ENCODE measurements around the gene ACTA2.

The ACTA2 gene

GRCh38 chr10:88991899-88992320 lies 39.3 kb upstream of the ACTA2 start:
- DNase-seq (ENCODE audit: low spot score) = no peak
- Histone ChIP-seq H3K27ac (replicated peaks; ENCODE audit: low read length) (peak overlapping the region; percentile 12), H2AK5ac (ENCODE audit: low read depth, low read length) (no peak overlapping the region), H4K91ac (ENCODE audit: low read depth, low read length, poor library complexity) (no peak overlapping the region), H3K18ac (ENCODE audit: low read length) (no peak overlapping the region), H3K27me3 (ENCODE audit: control insufficient read depth in 3 of 3, insufficient read depth in 3 of 3, low read depth in 1 of 3, low read length in 3 of 3) (no peaks in the 10 kb centered on the region), H2BK120ac (ENCODE audit: low read depth, low read length) (no peak overlapping the region), H2BK12ac (ENCODE audit: low read length) (no peak overlapping the region), H3K4me2 (ENCODE audit: insufficient read depth, low read length, poor library complexity, severe bottlenecking) (peak overlapping the region; percentile 91), H4K8ac (ENCODE audit: low read depth, low read length) (no peak overlapping the region), H2AFZ (ENCODE audit: low read length) (peak overlapping the region; percentile 95), H2BK5ac (ENCODE audit: low read length) (no peak overlapping the region), H3K9ac (ENCODE audit: low read depth, low read length, poor library complexity) (no peak overlapping the region), H3K4me3 (ENCODE audit: low read length in 2 of 2) (peak overlapping the region; percentile 52 to 93), H3K4me1 (ENCODE audit: control insufficient read depth in 2 of 2, insufficient read depth in 1 of 2, low read depth in 1 of 2, low read length in 2 of 2) (peaks cover 2 to 18% of the 10 kb centered on the region in 2 donors), H2BK15ac (ENCODE audit: low read length) (no peak overlapping the region), H3K4ac (ENCODE audit: low read length) (no peak overlapping the region), H3K79me1 (ENCODE audit: low read depth, low read length) (no peaks in the 10 kb centered on the region), H3K14ac (ENCODE audit: low read length) (no peak overlapping the region), H3K36me3 (replicated peaks in 1 of 2; ENCODE audit: control insufficient read depth in 2 of 2, insufficient read depth in 2 of 2, low read length in 2 of 2) (no peaks in the 10 kb centered on the region), H3K23ac (ENCODE audit: low read depth, low read length, poor library complexity) (no peak overlapping the region), H3K9me3 (replicated peaks in 1 of 2; ENCODE audit: control insufficient read depth in 2 of 2, insufficient read depth in 1 of 2, low read depth in 1 of 2, low read length in 2 of 2) (no peaks in the 10 kb centered on the region)
- no CpG with 5 or more reads among the region's 6 CpGs for WGBS, 2 donors (ENCODE audit: extremely low coverage in 2 of 2, insufficient read length in 2 of 2, insufficient replicate concordance in 1 of 2)

GRCh38 chr10:88991161-88991898 lies 38.8 kb upstream of the ACTA2 start:
- Histone ChIP-seq H3K79me1 (ENCODE audit: low read depth, low read length) (no peaks in the 10 kb centered on the region), H2BK120ac (ENCODE audit: low read depth, low read length) (peak overlapping the region; percentile 93), H2BK5ac (ENCODE audit: low read length) (peak overlapping the region; percentile 99), H3K23ac (ENCODE audit: low read depth, low read length, poor library complexity) (peak overlapping the region; percentile 23), H2BK12ac (ENCODE audit: low read length) (no peak overlapping the region), H3K4me2 (ENCODE audit: insufficient read depth, low read length, poor library complexity, severe bottlenecking) (peak overlapping the region; percentile 91), H3K9ac (ENCODE audit: low read depth, low read length, poor library complexity) (peak overlapping the region; percentile 82), H2AFZ (ENCODE audit: low read length) (peak overlapping the region; percentile 95), H3K27ac (replicated peaks; ENCODE audit: low read length) (peak overlapping the region; percentile 76), H4K91ac (ENCODE audit: low read depth, low read length, poor library complexity) (peak overlapping the region; percentile 86), H3K4me1 (ENCODE audit: control insufficient read depth in 2 of 2, insufficient read depth in 1 of 2, low read depth in 1 of 2, low read length in 2 of 2) (peaks cover 2 to 18% of the 10 kb centered on the region in 2 donors), H2AK5ac (ENCODE audit: low read depth, low read length) (peak overlapping the region; percentile 47), H3K14ac (ENCODE audit: low read length) (peak overlapping the region; percentile 51), H4K8ac (ENCODE audit: low read depth, low read length) (no peak overlapping the region), H3K18ac (ENCODE audit: low read length) (peak overlapping the region; percentile 99), H3K4ac (ENCODE audit: low read length) (no peak overlapping the region), H2BK15ac (ENCODE audit: low read length) (peak overlapping the region; percentile 99), H3K36me3 (replicated peaks in 1 of 2; ENCODE audit: control insufficient read depth in 2 of 2, insufficient read depth in 2 of 2, low read length in 2 of 2) (no peaks in the 10 kb centered on the region), H3K27me3 (ENCODE audit: control insufficient read depth in 3 of 3, insufficient read depth in 3 of 3, low read depth in 1 of 3, low read length in 3 of 3) (no peaks in the 10 kb centered on the region), H3K4me3 (ENCODE audit: low read length in 2 of 2) (peak overlapping the region; percentile 52 to 93), H3K9me3 (replicated peaks in 1 of 2; ENCODE audit: control insufficient read depth in 2 of 2, insufficient read depth in 1 of 2, low read depth in 1 of 2, low read length in 2 of 2) (no peaks in the 10 kb centered on the region)
- WGBS, 2 donors (ENCODE audit: extremely low coverage in 2 of 2, insufficient read length in 2 of 2, insufficient replicate concordance in 1 of 2) = no CpG with 5 or more reads among the region's 38 CpGs
- DNase-seq (ENCODE audit: low spot score) = peak; percentile 53

- H2BK5ac ChIP-seq (ENCODE audit: low read length) = peak within 1 kb of the TSS; percentile 99
- peak within 1 kb of the TSS; percentile 51 for H3K14ac ChIP-seq (ENCODE audit: low read length)
- no peaks in the 10 kb centered on the region for H3K9me3 ChIP-seq (replicated peaks in 1 of 2; ENCODE audit: control insufficient read depth in 2 of 2, insufficient read depth in 1 of 2, low read depth in 1 of 2, low read length in 2 of 2)
- peak within 1 kb of the TSS; percentile 91 for H3K4me2 ChIP-seq (ENCODE audit: insufficient read depth, low read length, poor library complexity, severe bottlenecking)
- no peaks in the 10 kb centered on the region for H3K27me3 ChIP-seq (ENCODE audit: control insufficient read depth in 3 of 3, insufficient read depth in 3 of 3, low read depth in 1 of 3, low read length in 3 of 3)
- H4K91ac ChIP-seq (ENCODE audit: low read depth, low read length, poor library complexity) = peak within 1 kb of the TSS; percentile 86
- H3K9ac ChIP-seq (ENCODE audit: low read depth, low read length, poor library complexity) = peak within 1 kb of the TSS; percentile 82
- peaks cover 4 to 20% of the 10 kb centered on the region in 2 donors for H3K4me1 ChIP-seq (ENCODE audit: control insufficient read depth in 2 of 2, insufficient read depth in 1 of 2, low read depth in 1 of 2, low read length in 2 of 2)
- H3K27ac ChIP-seq (replicated peaks; ENCODE audit: low read length) = peak within 1 kb of the TSS; percentile 76
- no peaks in the 10 kb centered on the region for H3K36me3 ChIP-seq (replicated peaks in 1 of 2; ENCODE audit: control insufficient read depth in 2 of 2, insufficient read depth in 2 of 2, low read length in 2 of 2)
- H2AFZ ChIP-seq (ENCODE audit: low read length) = peak within 1 kb of the TSS; percentile 95
- no peak within 1 kb of the TSS for H4K8ac ChIP-seq (ENCODE audit: low read depth, low read length)
- peak within 1 kb of the TSS; percentile 93 for H2BK120ac ChIP-seq (ENCODE audit: low read depth, low read length)
- no peaks in the 10 kb centered on the region for H3K79me1 ChIP-seq (ENCODE audit: low read depth, low read length)
- peak within 1 kb of the TSS; percentile 79 for H2BK12ac ChIP-seq (ENCODE audit: low read length)
- no CpG with 5 or more reads among the region's 51 CpGs for WGBS, 2 donors (ENCODE audit: extremely low coverage in 2 of 2, insufficient read length in 2 of 2, insufficient replicate concordance in 1 of 2)
- H3K23ac ChIP-seq (ENCODE audit: low read depth, low read length, poor library complexity) = peak within 1 kb of the TSS; percentile 23
- H2BK15ac ChIP-seq (ENCODE audit: low read length) = peak within 1 kb of the TSS; percentile 99
- H3K4ac ChIP-seq (ENCODE audit: low read length) = no peak within 1 kb of the TSS
- H3K18ac ChIP-seq (ENCODE audit: low read length) = peak within 1 kb of the TSS; percentile 99
- DNase-seq (ENCODE audit: low spot score) = peak; percentile 37
- H2AK5ac ChIP-seq (ENCODE audit: low read depth, low read length) = peak within 1 kb of the TSS; percentile 47
- peak within 1 kb of the TSS; percentile 52 to 93 for H3K4me3 ChIP-seq (ENCODE audit: low read length in 2 of 2)
Measured at GRCh38 chr10:88990384-88991160, 38.0 kb upstream of the ACTA2 start, which contains the start of gene FAS. FAS (plus strand) TSS chr10:88990798; CDS start chr10:88990877, 79 bp downstream.

All from neuronal stem cell (in vitro differentiated cells).